Kidney epithelial cell (primary cell): ENCODE data around the gene ZFAND3. TPM values are rescaled to one million over a fixed set of nuclear protein-coding genes. Genes with fewer than 3 reads are reported as not detected.

Source experiments
- DNase-seq: peaks from one replicate; pipeline ENCODE4 v3.0.0-alpha.2; 2010; ENCODE audit warnings: low read depth
- H3K27me3 ChIP-seq: 2 replicates; pipeline ENCODE4 v1.6.0; 2011; ENCODE audit warnings: low read length; ENCODE audit not compliant: control insufficient read depth, insufficient read depth
- H3K36me3 ChIP-seq: 2 replicates; pipeline ENCODE4 v1.5.1; 2011; ENCODE audit warnings: low read length; ENCODE audit not compliant: control insufficient read depth, insufficient read depth
- H3K4me3 ChIP-seq: 2 replicates; pipeline ENCODE4 v1.5.1; 2011; ENCODE audit warnings: low read depth, mild to moderate bottlenecking, control low read depth, low read length
- CTCF ChIP-seq: IDR thresholded peaks from 2 replicates; pipeline ENCODE4 v1.5.1; 2011; ENCODE audit warnings: mild to moderate bottlenecking, moderate library complexity, low read length, control low read depth, inconsistent platforms; ENCODE audit not compliant: insufficient read depth, poor library complexity, severe bottlenecking
- total RNA-seq: library from RNA; depleted of rRNA; stranded (reverse); fragments of >200 nt; gene quantifications from 2 replicates; pipeline ENCODE4 v1.2.3, GENCODE V29; 2015

Gene ZFAND3
- total RNA-seq, 1 donor from 2014 or later, result 49.4 TPM

GRCh38 chr6:37972994-37973757 lies 153.6 kb downstream of the ZFAND3 start:
- Histone ChIP-seq H3K36me3 (no peaks in the 10 kb centered on the region), H3K27me3 (no peaks in the 10 kb centered on the region), H3K4me3 (no peak overlapping the region)
- TF ChIP-seq CTCF, result no peak
- no peak for DNase-seq

- H3K36me3 ChIP-seq, result no peaks in the 10 kb centered on the region
- TF ChIP-seq CTCF, result no peak
- no peak overlapping the region for H3K4me3 ChIP-seq
- H3K27me3 ChIP-seq, result no peaks in the 10 kb centered on the region
- no peak for DNase-seq
Observed at GRCh38 chr6:37974381-37974780, 154.9 kb downstream of the ZFAND3 start.

- no peak for DNase-seq
- H3K4me3 ChIP-seq, result no peak overlapping the region
- no peak for TF ChIP-seq CTCF
- H3K36me3 ChIP-seq, result no peaks in the 10 kb centered on the region
- H3K27me3 ChIP-seq, result no peaks in the 10 kb centered on the region
Observed at GRCh38 chr6:37974943-37975342, 155.4 kb downstream of the ZFAND3 start.

- Histone ChIP-seq H3K4me3 (no peak overlapping the region), H3K36me3 (no peaks in the 10 kb centered on the region), H3K27me3 (no peaks in the 10 kb centered on the region)
- no peak for TF ChIP-seq CTCF
- DNase-seq, result no peak
Observed at GRCh38 chr6:37977715-37978114, 158.2 kb downstream of the ZFAND3 start.

GRCh38 chr6:37979392-37980221 lies 160.1 kb downstream of the ZFAND3 start:
- Histone ChIP-seq H3K36me3 (no peaks in the 10 kb centered on the region), H3K27me3 (no peaks in the 10 kb centered on the region), H3K4me3 (no peak overlapping the region)
- DNase-seq, result no peak
- TF ChIP-seq CTCF, result no peak
